Transverse colon (tissue), 3 donors: ENCODE data around the gene PKD1.

ENCODE experiments used
- POLR2A ChIP-seq: fragments of 450-650 bp; IDR thresholded peaks from one replicate; pipeline ENCODE4 v1.6.1; 2016; ENCODE audit warnings: antibody characterized with exemption, mild to moderate bottlenecking, moderate library complexity
- POLR2AphosphoS5 ChIP-seq, 3 donors: sonication (generic); formaldehyde crosslinking; IDR thresholded peaks; one replicate each; pipeline ENCODE4 v1.6.1; 2016; ENCODE audit warnings: antibody characterized with exemption in 3 of 3

- TF ChIP-seq POLR2AphosphoS5 (IDR thresholded peaks at IDR 0.05) (no peak), POLR2A (no peak)
These were observed 13.3 kb upstream of the PKD1 start for GRCh38 chr16:2148714-2149629.
